Gastroesophageal sphincter (tissue), 4 donors: Measurements from ENCODE around the gene CADM1. TPM values are rescaled to one million over a fixed set of nuclear protein-coding genes. Genes with fewer than 3 reads are reported as not detected.

Experiments
- ATAC-seq: fragments of 150-250 bp; one replicate; pipeline ENCODE4 v1.9.1; 2016; ENCODE audit warnings: mild to moderate bottlenecking, moderate library complexity
- H3K27ac ChIP-seq, 4 donors: fragments of 200-600 bp; sonication (generic) in 3 of 4; 1 replicate in 3 of 4; 2 replicates in 1 of 4; pipeline ENCODE4 v1.5.1; 2016 to 2019
- H3K27me3 ChIP-seq: fragments of 200-600 bp; sonication (generic); one replicate; pipeline ENCODE4 v1.5.1; 2019
- H3K36me3 ChIP-seq, 2 donors: fragments of 200-600 bp; sonication (generic); one replicate each; pipeline ENCODE4 v1.5.1; 2019; ENCODE audit warnings: control low read depth in 1 of 2
- H3K4me1 ChIP-seq, 3 donors: fragments of 200-600 bp; sonication (generic); 1 replicate in 2 of 3; 2 replicates in 1 of 3; pipeline ENCODE4 v1.5.1; 2016 to 2019; ENCODE audit warnings: control low read depth in 2 of 3
- H3K4me3 ChIP-seq, 2 donors: fragments of 200-600 bp; sonication (generic); one replicate each; pipeline ENCODE4 v1.5.1; 2019; ENCODE audit warnings: mild to moderate bottlenecking in 1 of 2, moderate library complexity in 1 of 2
- H3K9me3 ChIP-seq, 3 donors: fragments of 200-600 bp; sonication (generic); one replicate each; pipeline ENCODE4 v1.5.1; 2017 to 2019; ENCODE audit warnings: control low read depth in 2 of 3
- CTCF ChIP-seq, 4 experiments: fragments of 200-600 bp in 2 of 4; fragments of 450-650 bp in 2 of 4; sonication (generic) in 1 of 4; IDR thresholded peaks; one replicate each; pipeline ENCODE4 v1.5.1; 2017 to 2019; ENCODE audit warnings: antibody characterized with exemption in 4 of 4, mild to moderate bottlenecking in 2 of 4, moderate library complexity in 2 of 4
- EP300 ChIP-seq: sonication (generic); formaldehyde crosslinking; IDR thresholded peaks from one replicate; pipeline ENCODE4 v1.6.1; 2017; ENCODE audit warnings: antibody characterized with exemption, mild to moderate bottlenecking
- POLR2A ChIP-seq, 2 donors: fragments of 450-650 bp; IDR thresholded peaks; one replicate each; pipeline ENCODE4 v1.6.1; 2017; ENCODE audit warnings: antibody characterized with exemption in 2 of 2, mild to moderate bottlenecking in 2 of 2, moderate library complexity in 1 of 2
- POLR2AphosphoS5 ChIP-seq: sonication (generic); formaldehyde crosslinking; IDR thresholded peaks from one replicate; pipeline ENCODE4 v1.6.1; 2017; ENCODE audit warnings: antibody characterized with exemption
- WGBS, 2 donors: methylation state at CpG; one replicate each; pipeline ENCODE4 v1.1.5; 2018; ENCODE audit warnings: low coverage in 1 of 2; 5-methylcytosine and 5-hydroxymethylcytosine counted together
- total RNA-seq, 4 donors: library from RNA; depleted of rRNA; stranded (reverse); fragments of >200 nt; gene quantifications; one replicate each; pipeline ENCODE4 v1.1.0, GENCODE V29; 2016

Gene CADM1
- total RNA-seq, 4 donors from 2014 or later = 10.4 to 23.5 (median 17.1) TPM

- Histone ChIP-seq H3K27ac (no peak overlapping the region), H3K27me3 (no peaks in the 10 kb centered on the region), H3K4me1 (no peaks in the 10 kb centered on the region), H3K4me3 (no peak overlapping the region), H3K36me3 (peaks cover 0 to 20% of the 10 kb centered on the region in 2 donors), H3K9me3 (no peaks in the 10 kb centered on the region)
- no peak for ATAC-seq
- TF ChIP-seq POLR2A (IDR thresholded peaks at IDR 0.05) (no peak), POLR2AphosphoS5 (no peak), CTCF (IDR thresholded peaks at IDR 0.05) (no peak), EP300 (no peak)
- 67 to 90% methylated on average over 1 to 2 of the region's 2 CpGs for WGBS, 2 donors
These were observed 277.7 kb downstream of the CADM1 start for GRCh38 chr11:115226556-115226955.

- WGBS, 2 donors = 53 to 74% methylated on average over 3 to 4 of the region's 4 CpGs
- peaks cover 0 to 14% of the 10 kb centered on the region in 2 donors for H3K36me3 ChIP-seq
- no peaks in the 10 kb centered on the region for H3K9me3 ChIP-seq
- H3K4me3 ChIP-seq = no peak overlapping the region
- H3K4me1 ChIP-seq = no peaks in the 10 kb centered on the region
- TF ChIP-seq CTCF (IDR thresholded peaks at IDR 0.05) = no peak
- TF ChIP-seq POLR2AphosphoS5 = no peak
- TF ChIP-seq EP300 = no peak
- no peak for TF ChIP-seq POLR2A (IDR thresholded peaks at IDR 0.05)
- H3K27ac ChIP-seq = no peak overlapping the region
- no peaks in the 10 kb centered on the region for H3K27me3 ChIP-seq
- ATAC-seq = no peak
These were observed 279.7 kb downstream of the CADM1 start for GRCh38 chr11:115224551-115224950.

GRCh38 chr11:115222863-115223530 lies 281.2 kb downstream of the CADM1 start:
- no peak for TF ChIP-seq POLR2AphosphoS5
- no peak for TF ChIP-seq EP300
- TF ChIP-seq CTCF (IDR thresholded peaks at IDR 0.05) = no peak
- no peak for TF ChIP-seq POLR2A (IDR thresholded peaks at IDR 0.05)
- peaks cover 0 to 11% (median 0%) of the 10 kb centered on the region in 3 donors for H3K4me1 ChIP-seq
- ATAC-seq = no peak
- H3K27ac ChIP-seq = no peak overlapping the region
- H3K4me3 ChIP-seq = no peak overlapping the region
- no peaks in the 10 kb centered on the region for H3K27me3 ChIP-seq
- H3K36me3 ChIP-seq = peaks cover 0 to 3% of the 10 kb centered on the region in 2 donors
- 90 to 100% methylated on average over 1 to 5 of the region's 5 CpGs for WGBS, 2 donors
- H3K9me3 ChIP-seq = no peaks in the 10 kb centered on the region

- no peaks in the 10 kb centered on the region for H3K9me3 ChIP-seq
- TF ChIP-seq CTCF (IDR thresholded peaks at IDR 0.05) (no peak), POLR2A (IDR thresholded peaks at IDR 0.05) (no peak), EP300 (no peak)
- no peak overlapping the region for H3K4me3 ChIP-seq
- WGBS, 2 donors = 61 to 87% methylated on average over 4 of the region's 5 CpGs
- H3K36me3 ChIP-seq = no peaks in the 10 kb centered on the region
- H3K27me3 ChIP-seq = no peaks in the 10 kb centered on the region
- no peak overlapping the region for H3K27ac ChIP-seq
- H3K4me1 ChIP-seq = peaks cover 0 to 11% (median 0%) of the 10 kb centered on the region in 3 donors
- ATAC-seq = no peak
These were observed 281.9 kb downstream of the CADM1 start for GRCh38 chr11:115222218-115222862.
